Measurements from ENCODE around the gene ENAM.

GRCh38 chr4:70674191-70674590, 45.6 kb downstream of the ENAM start:
- TF ChIP-seq CTCF (IDR thresholded peaks at IDR 0.05; ENCODE audit: insufficient read depth, low read length) (no peak), REST (IDR thresholded peaks at IDR 0.05; ENCODE audit: insufficient replicate concordance, low read depth) (no peak), POLR2AphosphoS5 (IDR thresholded peaks at IDR 0.05; ENCODE audit: low read depth) (no peak)

Data from HL-60 (cell line).